Ectodermal cell (in vitro differentiated cells): ENCODE measurements around the gene MAFG. TPM values are rescaled to one million over a fixed set of nuclear protein-coding genes. Genes with fewer than 3 reads are reported as not detected.

Experiments
- H3K27ac ChIP-seq: 2 replicates; pipeline ENCODE4 v1.7.0; 2013; ENCODE audit warnings: mild to moderate bottlenecking, low read depth, low read length; ENCODE audit not compliant: insufficient read depth, poor library complexity, severe bottlenecking
- H3K27me3 ChIP-seq: 2 replicates; pipeline ENCODE4 v1.7.0; 2013; ENCODE audit warnings: mild to moderate bottlenecking, low read length; ENCODE audit not compliant: insufficient read depth, control insufficient read depth, poor library complexity, severe bottlenecking
- H3K36me3 ChIP-seq: one replicate; pipeline ENCODE4 v1.7.0; 2013; ENCODE audit warnings: low read length; ENCODE audit not compliant: control insufficient read depth, insufficient read depth
- H3K4me1 ChIP-seq: one replicate; pipeline ENCODE4 v1.7.0; 2013; ENCODE audit warnings: low read length; ENCODE audit not compliant: control insufficient read depth, insufficient read depth
- H3K4me3 ChIP-seq: 2 replicates; pipeline ENCODE4 v1.7.0; 2013; ENCODE audit warnings: low read depth, low read length, control low read depth; ENCODE audit not compliant: insufficient read depth
- H3K9me3 ChIP-seq: 2 replicates; pipeline ENCODE4 v1.7.0; 2013; ENCODE audit warnings: mild to moderate bottlenecking, low read length, moderate library complexity; ENCODE audit not compliant: control insufficient read depth
- WGBS, 2 experiments: methylation state at CpG; one replicate each; pipeline ENCODE4 v1.1.7; 2013; ENCODE audit warnings: missing lambda C conversion rate in 2 of 2; 5-methylcytosine and 5-hydroxymethylcytosine counted together
- polyA plus RNA-seq, 4 experiments: library from polyadenylated mRNA; stranded (reverse); fragments of 50-300 nt; gene quantifications; one replicate each; pipeline ENCODE4 v1.2.3, GENCODE V29; 2013

MAFG gene
- polyA plus RNA-seq (2013, experiment 1 of 4): 19.5 TPM
- 16.7 TPM for polyA plus RNA-seq (2013, experiment 2 of 4)
- polyA plus RNA-seq (2013, experiment 3 of 4): 12.0 TPM
- polyA plus RNA-seq (2013, experiment 4 of 4): 12.7 TPM

- H3K4me3 ChIP-seq: peak within 1 kb of the TSS; percentile 67
- no peaks in the 10 kb centered on the region for H3K9me3 ChIP-seq
- peaks cover 17% of the 10 kb centered on the region for H3K27me3 ChIP-seq
- WGBS, 2 experiments: 1% methylated on average over 98 of the region's 98 CpGs
- H3K36me3 ChIP-seq: no peaks in the 10 kb centered on the region
- H3K4me1 ChIP-seq: peaks cover 32% of the 10 kb centered on the region
- H3K27ac ChIP-seq: peak within 1 kb of the TSS; percentile 76
These were observed at the start of gene MAFG for GRCh38 chr17:81927653-81928543. Gene MAFG (minus strand): TSS chr17:81927735. CDS start chr17:81923185, 4,550 bp downstream.

GRCh38 chr17:81976332-81977210, 49.0 kb upstream of the MAFG start:
- Histone ChIP-seq H3K4me1 (peaks cover 3% of the 10 kb centered on the region), H3K27ac (no peak overlapping the region), H3K36me3 (peaks cover 6% of the 10 kb centered on the region), H3K27me3 (peaks cover 24% of the 10 kb centered on the region), H3K4me3 (peak overlapping the region; percentile 89), H3K9me3 (no peaks in the 10 kb centered on the region)
- 27 to 28% methylated on average over 30 of the region's 30 CpGs for WGBS, 2 experiments

GRCh38 chr17:81973432-81973831, 45.9 kb upstream of the MAFG start:
- Histone ChIP-seq H3K27me3 (peaks cover 29% of the 10 kb centered on the region), H3K27ac (no peak overlapping the region)

GRCh38 chr17:81968850-81969812, 41.6 kb upstream of the MAFG start:
- Histone ChIP-seq H3K27me3 (peaks cover 32% of the 10 kb centered on the region), H3K9me3 (no peaks in the 10 kb centered on the region), H3K4me1 (peaks cover 20% of the 10 kb centered on the region)

More at GRCh38 chr17:81973432-81973831, 45.9 kb upstream of the MAFG start:
- Histone ChIP-seq H3K36me3 (no peaks in the 10 kb centered on the region), H3K9me3 (no peaks in the 10 kb centered on the region), H3K4me1 (peaks cover 7% of the 10 kb centered on the region), H3K4me3 (no peak overlapping the region)

GRCh38 chr17:81968396-81968745, 40.8 kb upstream of the MAFG start:
- 78 to 86% methylated on average over 7 of the region's 7 CpGs for WGBS, 2 experiments
- Histone ChIP-seq H3K4me3 (no peak overlapping the region), H3K9me3 (no peaks in the 10 kb centered on the region), H3K4me1 (peaks cover 20% of the 10 kb centered on the region), H3K36me3 (no peaks in the 10 kb centered on the region), H3K27me3 (peaks cover 40% of the 10 kb centered on the region), H3K27ac (no peak overlapping the region)

More at GRCh38 chr17:81968850-81969812, 41.6 kb upstream of the MAFG start:
- H3K36me3 ChIP-seq: no peaks in the 10 kb centered on the region
- H3K4me3 ChIP-seq: no peak overlapping the region
- no peak overlapping the region for H3K27ac ChIP-seq
- 90 to 93% methylated on average over 12 of the region's 12 CpGs for WGBS, 2 experiments

- H3K27ac ChIP-seq: no peak overlapping the region
- peaks cover 46% of the 10 kb centered on the region for H3K27me3 ChIP-seq
- H3K4me1 ChIP-seq: peaks cover 20% of the 10 kb centered on the region
- no peaks in the 10 kb centered on the region for H3K36me3 ChIP-seq
- WGBS, 2 experiments: 23 to 24% methylated on average over 36 of the region's 36 CpGs
- no peak overlapping the region for H3K4me3 ChIP-seq
- H3K9me3 ChIP-seq: no peaks in the 10 kb centered on the region
These were observed 40.2 kb upstream of the MAFG start for GRCh38 chr17:81967533-81968395.

- Histone ChIP-seq H3K9me3 (no peaks in the 10 kb centered on the region), H3K4me1 (peaks cover 21% of the 10 kb centered on the region), H3K36me3 (no peaks in the 10 kb centered on the region), H3K27me3 (peaks cover 52% of the 10 kb centered on the region), H3K27ac (no peak overlapping the region), H3K4me3 (no peak overlapping the region)
- WGBS, 2 experiments: 71% methylated on average over 5 of the region's 5 CpGs
These were observed 39.7 kb upstream of the MAFG start for GRCh38 chr17:81967244-81967532.

- Histone ChIP-seq H3K4me3 (no peak overlapping the region), H3K27ac (no peak overlapping the region), H3K9me3 (no peaks in the 10 kb centered on the region), H3K27me3 (peaks cover 58% of the 10 kb centered on the region), H3K4me1 (peaks cover 27% of the 10 kb centered on the region), H3K36me3 (no peaks in the 10 kb centered on the region)
- WGBS, 2 experiments: 58% methylated on average over 41 of the region's 41 CpGs
These were observed 39.1 kb upstream of the MAFG start for GRCh38 chr17:81966343-81967243.
